Measurements from ENCODE around the gene FOXA2. TPM values are rescaled to one million over a fixed set of nuclear protein-coding genes. Genes with fewer than 3 reads are reported as not detected.

FOXA2 gene
- total RNA-seq = not detected

DNA sequence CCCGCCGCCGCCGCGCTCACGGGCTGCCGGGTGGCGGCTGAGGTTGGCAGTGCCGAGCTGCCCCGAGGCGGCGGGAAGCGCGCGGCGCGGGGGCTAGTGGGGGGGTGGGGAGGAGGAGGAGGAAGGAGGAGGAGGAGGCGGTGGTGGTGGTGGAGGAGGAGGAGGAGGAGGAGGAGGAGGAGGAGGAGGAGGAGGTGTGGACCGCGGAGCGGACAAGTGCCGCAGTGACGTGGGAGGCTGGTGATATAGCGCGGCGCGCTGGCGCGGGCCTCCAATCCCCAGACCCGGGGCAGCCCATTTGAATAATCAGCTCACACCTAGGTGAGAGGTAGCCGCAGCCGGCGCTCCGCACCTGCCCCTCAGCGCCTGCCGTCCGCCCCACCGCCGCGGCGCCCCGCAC is at the start of gene FOXA2:
TSS of gene FOXA2 (minus strand) at position 51 of the 400 bp plus-strand sequence. CDS start 294 bp downstream, outside the sequence.
- Histone ChIP-seq H3K27ac (replicated peaks in 1 of 4) (no peak within 1 kb of the TSS), H3K36me3 (no peaks in the 10 kb centered on the region), H3K4me3 (peak within 1 kb of the TSS in 2 of 4 donors; percentile 24 to 25), H3K9me3 (no peaks in the 10 kb centered on the region), H3K4me1 (peaks cover 10 to 51% (median 38%) of the 10 kb centered on the region in 4 donors), H3K27me3 (peaks cover 0 to 98% (median 48%) of the 10 kb centered on the region in 4 donors)
- intact Hi-C loops (cut with DNase I) = no loop called here
- 0% methylated on average over 12 of the region's 42 CpGs for WGBS
- TF ChIP-seq POLR2A (IDR thresholded peaks at IDR 0.05; ENCODE audit: low read depth) = no peak
- no peak for TF ChIP-seq POLR2AphosphoS5 (IDR thresholded peaks at IDR 0.05)
- TF ChIP-seq, protein P1, sequence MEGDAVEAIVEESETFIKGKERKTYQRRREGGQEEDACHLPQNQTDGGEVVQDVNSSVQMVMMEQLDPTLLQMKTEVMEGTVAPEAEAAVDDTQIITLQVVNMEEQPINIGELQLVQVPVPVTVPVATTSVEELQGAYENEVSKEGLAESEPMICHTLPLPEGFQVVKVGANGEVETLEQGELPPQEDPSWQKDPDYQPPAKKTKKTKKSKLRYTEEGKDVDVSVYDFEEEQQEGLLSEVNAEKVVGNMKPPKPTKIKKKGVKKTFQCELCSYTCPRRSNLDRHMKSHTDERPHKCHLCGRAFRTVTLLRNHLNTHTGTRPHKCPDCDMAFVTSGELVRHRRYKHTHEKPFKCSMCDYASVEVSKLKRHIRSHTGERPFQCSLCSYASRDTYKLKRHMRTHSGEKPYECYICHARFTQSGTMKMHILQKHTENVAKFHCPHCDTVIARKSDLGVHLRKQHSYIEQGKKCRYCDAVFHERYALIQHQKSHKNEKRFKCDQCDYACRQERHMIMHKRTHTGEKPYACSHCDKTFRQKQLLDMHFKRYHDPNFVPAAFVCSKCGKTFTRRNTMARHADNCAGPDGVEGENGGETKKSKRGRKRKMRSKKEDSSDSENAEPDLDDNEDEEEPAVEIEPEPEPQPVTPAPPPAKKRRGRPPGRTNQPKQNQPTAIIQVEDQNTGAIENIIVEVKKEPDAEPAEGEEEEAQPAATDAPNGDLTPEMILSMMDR (IDR thresholded peaks at IDR 0.05) = no peak
- no peak for TF ChIP-seq EP300 (IDR thresholded peaks at IDR 0.05)
- DNase-seq (ENCODE audit: extremely low spot score) = no peak

DNA sequence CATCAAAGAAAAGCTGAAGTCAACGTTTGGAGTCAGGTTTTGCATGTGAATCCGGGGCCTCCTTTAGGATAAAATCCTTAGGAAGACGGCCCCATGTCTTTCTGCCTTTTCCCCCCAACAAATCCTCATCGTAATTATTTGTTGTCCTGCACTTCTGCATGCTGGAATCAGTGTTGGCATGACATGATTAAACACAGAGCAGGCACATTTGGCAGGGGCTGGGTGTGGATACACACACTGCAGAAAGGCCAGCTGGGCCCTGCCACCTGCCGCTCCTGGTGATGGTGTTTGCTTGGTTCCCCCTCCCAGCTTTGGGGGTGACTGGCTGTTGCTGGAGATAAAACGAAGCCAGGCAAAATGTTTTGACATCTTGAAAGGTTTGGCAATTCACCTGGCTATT is 46.3 kb upstream of the FOXA2 start:
- 42% methylated on average over 6 of the region's 6 CpGs for whole genome bisulfite sequencing
- H3K27me3 ChIP-seq = peaks cover 0 to 7% (median 0%) of the 10 kb centered on the region in 4 donors
- intact Hi-C loops (cut with DNase I) = no loop called here
- H3K4me3 ChIP-seq = no peak overlapping the region
- no peaks in the 10 kb centered on the region for H3K36me3 ChIP-seq
- TF ChIP-seq POLR2A (IDR thresholded peaks at IDR 0.05; ENCODE audit: low read depth) (no peak), POLR2AphosphoS5 (IDR thresholded peaks at IDR 0.05) (no peak), EP300 (IDR thresholded peaks at IDR 0.05) (no peak)
- TF ChIP-seq, protein P1 (IDR thresholded peaks at IDR 0.05) = no peak
- peak; percentile 86 for DNase-seq (ENCODE audit: extremely low spot score)
- H3K27ac ChIP-seq (replicated peaks in 1 of 4) = no peak overlapping the region
- H3K9me3 ChIP-seq = no peaks in the 10 kb centered on the region
- H3K4me1 ChIP-seq = no peaks in the 10 kb centered on the region

DNA sequence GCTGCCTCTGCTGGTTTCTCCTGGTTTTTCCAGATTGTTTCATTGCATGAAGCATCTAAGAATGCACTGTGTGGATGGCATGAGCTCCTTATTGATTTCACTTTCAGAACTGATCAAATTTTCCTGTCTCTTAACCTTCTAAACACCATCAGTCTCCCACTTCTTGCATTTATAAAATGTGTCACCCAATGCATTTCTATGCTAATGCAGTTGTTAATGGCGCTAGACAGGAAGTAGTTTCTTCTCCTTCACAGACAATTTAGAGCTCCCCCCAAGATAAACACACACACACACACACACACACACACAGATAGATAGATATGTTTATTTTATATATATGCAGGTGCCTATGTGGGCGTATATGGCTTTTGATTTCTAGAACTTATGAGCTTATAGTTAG is 45.6 kb upstream of the FOXA2 start:
- H3K27me3 ChIP-seq = peaks cover 0 to 7% (median 0%) of the 10 kb centered on the region in 4 donors
- no peaks in the 10 kb centered on the region for H3K36me3 ChIP-seq
- H3K4me3 ChIP-seq = no peak overlapping the region
- intact Hi-C loops (cut with DNase I) = no loop called here
- H3K27ac ChIP-seq (replicated peaks in 1 of 4) = no peak overlapping the region
- 73% methylated on average over 2 of the region's 2 CpGs for WGBS
- H3K4me1 ChIP-seq = no peaks in the 10 kb centered on the region
- no peak for DNase-seq (ENCODE audit: extremely low spot score)
- TF ChIP-seq POLR2A (IDR thresholded peaks at IDR 0.05; ENCODE audit: low read depth) (no peak), EP300 (IDR thresholded peaks at IDR 0.05) (no peak), POLR2AphosphoS5 (IDR thresholded peaks at IDR 0.05) (no peak)
- TF ChIP-seq, protein P1 (IDR thresholded peaks at IDR 0.05) = no peak
- no peaks in the 10 kb centered on the region for H3K9me3 ChIP-seq

DNA sequence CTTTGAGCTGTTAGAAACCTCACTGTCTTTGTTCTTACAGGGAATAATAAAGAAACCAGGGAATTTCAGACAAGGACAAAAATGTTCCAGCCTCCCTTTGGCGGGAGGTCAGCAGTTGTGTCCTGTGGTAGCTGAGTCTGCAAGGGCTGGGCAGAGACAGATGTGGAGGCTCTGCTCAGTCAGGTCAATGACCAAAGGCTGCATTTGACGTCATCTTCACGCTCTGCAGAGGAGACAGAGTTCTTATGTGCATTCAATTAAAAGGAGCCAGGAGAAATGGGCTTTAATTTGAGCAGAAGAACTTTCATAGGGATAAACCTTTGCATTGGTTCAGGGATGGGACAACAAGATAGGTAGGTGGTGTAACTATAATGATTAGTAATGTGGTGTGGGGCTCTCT is 45.1 kb upstream of the FOXA2 start:
- Histone ChIP-seq H3K36me3 (no peaks in the 10 kb centered on the region), H3K27ac (replicated peaks in 1 of 4) (no peak overlapping the region), H3K4me3 (no peak overlapping the region), H3K27me3 (peaks cover 0 to 6% (median 0%) of the 10 kb centered on the region in 4 donors), H3K9me3 (no peaks in the 10 kb centered on the region), H3K4me1 (no peaks in the 10 kb centered on the region)
- DNase-seq (ENCODE audit: extremely low spot score) = peak; percentile 31
- intact Hi-C loops (cut with DNase I) = no loop called here
- TF ChIP-seq, protein P1 (IDR thresholded peaks at IDR 0.05) = no peak
- TF ChIP-seq POLR2AphosphoS5 (IDR thresholded peaks at IDR 0.05) = no peak
- TF ChIP-seq EP300 (IDR thresholded peaks at IDR 0.05) = no peak
- TF ChIP-seq POLR2A (IDR thresholded peaks at IDR 0.05; ENCODE audit: low read depth) = no peak
- WGBS = 46% methylated on average over 3 of the region's 3 CpGs

DNA sequence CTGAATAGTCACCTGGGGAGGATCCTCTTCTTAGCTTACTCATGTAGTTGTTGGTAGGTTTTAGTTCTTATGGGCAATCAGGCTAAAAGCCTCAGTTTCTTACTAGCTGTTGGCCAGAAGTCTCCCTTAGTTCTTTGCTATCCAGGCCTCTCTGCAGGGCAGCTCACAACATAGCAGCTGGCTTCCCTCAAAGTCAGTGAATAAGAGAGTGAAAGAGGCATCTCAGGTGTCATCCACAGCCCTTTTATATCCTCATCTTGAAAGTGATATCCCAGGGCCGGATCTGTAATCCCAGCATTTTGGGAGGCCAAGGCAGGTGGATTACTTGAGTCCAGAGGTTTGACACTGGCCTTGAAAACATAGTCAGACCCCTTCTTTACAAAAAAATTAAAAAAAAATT is 42.1 kb upstream of the FOXA2 start:
- H3K9me3 ChIP-seq = no peaks in the 10 kb centered on the region
- no peak overlapping the region for H3K4me3 ChIP-seq
- H3K27ac ChIP-seq (replicated peaks in 1 of 4) = no peak overlapping the region
- H3K36me3 ChIP-seq = no peaks in the 10 kb centered on the region
- 47% methylated on average over 1 of the region's 1 CpG for WGBS
- H3K4me1 ChIP-seq = no peaks in the 10 kb centered on the region
- TF ChIP-seq, protein P1 (IDR thresholded peaks at IDR 0.05) = no peak
- TF ChIP-seq POLR2A (IDR thresholded peaks at IDR 0.05; ENCODE audit: low read depth) (no peak), POLR2AphosphoS5 (IDR thresholded peaks at IDR 0.05) (no peak), EP300 (IDR thresholded peaks at IDR 0.05) (no peak)
- intact Hi-C loops (cut with DNase I) = no loop called here
- DNase-seq (ENCODE audit: extremely low spot score) = peak; percentile 47
- peaks cover 0 to 12% (median 0%) of the 10 kb centered on the region in 4 donors for H3K27me3 ChIP-seq

Data from esophagus muscularis mucosa (tissue), 4 donors.